HL-60 (cell line): ENCODE measurements around the gene SLC4A5.

Experiments
- DNase-seq, 2 experiments: peaks; one replicate each; pipeline ENCODE4 v3.0.0-alpha.2; 2010 to 2020; ENCODE audit warnings: low read depth in 1 of 2, low spot score in 1 of 2
- H3K27ac ChIP-seq: fragments of 250-450 bp; sonication (Bioruptor Pico); replicated peaks from 2 replicates; pipeline ENCODE4 v1.5.1; 2020; ENCODE audit warnings: mild to moderate bottlenecking, moderate library complexity
- H3K27me3 ChIP-seq: fragments of 250-450 bp; sonication (Bioruptor Pico); 2 replicates; pipeline ENCODE4 v1.5.1; 2021; ENCODE audit warnings: mild to moderate bottlenecking, moderate library complexity; ENCODE audit not compliant: insufficient read depth, poor library complexity, severe bottlenecking
- H3K4me3 ChIP-seq: replicated peaks from 2 replicates; pipeline ENCODE4 v1.5.1; 2011; ENCODE audit warnings: mild to moderate bottlenecking, control low read depth, low read length; ENCODE audit not compliant: insufficient read depth
- CTCF ChIP-seq: IDR thresholded peaks from one replicate; pipeline ENCODE4 v1.5.1; 2011; ENCODE audit warnings: low read length, control low read depth, inconsistent platforms; ENCODE audit not compliant: insufficient read depth
- GABPA ChIP-seq: IDR thresholded peaks from 2 replicates; pipeline ENCODE4 v1.6.1; 2012; ENCODE audit warnings: low read depth
- POLR2AphosphoS5 ChIP-seq: IDR thresholded peaks from 2 replicates; pipeline ENCODE4 v1.6.1; 2012; ENCODE audit warnings: low read depth
- REST ChIP-seq: IDR thresholded peaks from 2 replicates; pipeline ENCODE4 v1.6.1; 2012; ENCODE audit warnings: low read depth; ENCODE audit not compliant: insufficient replicate concordance
- SPI1 ChIP-seq: IDR thresholded peaks from 2 replicates; pipeline ENCODE4 v1.6.1; 2012; ENCODE audit warnings: low read depth, mild to moderate bottlenecking, borderline replicate concordance

SLC4A5 gene

GRCh38 chr2:74249406-74250122, 93.7 kb downstream of the SLC4A5 start:
- no peak for TF ChIP-seq REST
- no peak for TF ChIP-seq POLR2AphosphoS5
- TF ChIP-seq SPI1, result no peak
- TF ChIP-seq CTCF, result no peak
- no peak for TF ChIP-seq GABPA
- H3K4me3 ChIP-seq, result no peak overlapping the region
- H3K27me3 ChIP-seq, result no peaks in the 10 kb centered on the region
- no peak for DNase-seq
- H3K27ac ChIP-seq, result no peak overlapping the region

- Histone ChIP-seq H3K4me3 (no peak overlapping the region), H3K27ac (no peak overlapping the region), H3K27me3 (no peaks in the 10 kb centered on the region)
- no peak for TF ChIP-seq SPI1
- no peak for TF ChIP-seq REST
- TF ChIP-seq POLR2AphosphoS5, result no peak
- TF ChIP-seq GABPA, result no peak
- no peak for DNase-seq
These were observed 96.6 kb downstream of the SLC4A5 start for GRCh38 chr2:74246496-74247195.

GRCh38 chr2:74244286-74244685, 98.9 kb downstream of the SLC4A5 start:
- Histone ChIP-seq H3K27me3 (no peaks in the 10 kb centered on the region), H3K27ac (no peak overlapping the region), H3K4me3 (no peak overlapping the region)
- DNase-seq, result no peak
- no peak for TF ChIP-seq POLR2AphosphoS5
- no peak for TF ChIP-seq SPI1
- TF ChIP-seq CTCF, result no peak
- TF ChIP-seq REST, result no peak
- TF ChIP-seq GABPA, result no peak
